ENCODE measurements around the gene RPP14.
"Not testable (repeated sequence)": the region's sequence is repeated elsewhere in the genome, so short reads cannot be mapped to it uniquely, and the experiment has no call there.

The RPP14 gene

GRCh38 chr3:58305882-58306711 lies at the start of gene RPP14, which contains the start of gene HTD2:
Gene RPP14, plus strand, starts transcription at chr3:58306245. Its CDS starts 4,085 bp downstream, at chr3:58310330.
Gene HTD2, plus strand, starts transcription at chr3:58306520. Its CDS starts 11,094 bp downstream, at chr3:58317614.
- TF ChIP-seq, protein P1, sequence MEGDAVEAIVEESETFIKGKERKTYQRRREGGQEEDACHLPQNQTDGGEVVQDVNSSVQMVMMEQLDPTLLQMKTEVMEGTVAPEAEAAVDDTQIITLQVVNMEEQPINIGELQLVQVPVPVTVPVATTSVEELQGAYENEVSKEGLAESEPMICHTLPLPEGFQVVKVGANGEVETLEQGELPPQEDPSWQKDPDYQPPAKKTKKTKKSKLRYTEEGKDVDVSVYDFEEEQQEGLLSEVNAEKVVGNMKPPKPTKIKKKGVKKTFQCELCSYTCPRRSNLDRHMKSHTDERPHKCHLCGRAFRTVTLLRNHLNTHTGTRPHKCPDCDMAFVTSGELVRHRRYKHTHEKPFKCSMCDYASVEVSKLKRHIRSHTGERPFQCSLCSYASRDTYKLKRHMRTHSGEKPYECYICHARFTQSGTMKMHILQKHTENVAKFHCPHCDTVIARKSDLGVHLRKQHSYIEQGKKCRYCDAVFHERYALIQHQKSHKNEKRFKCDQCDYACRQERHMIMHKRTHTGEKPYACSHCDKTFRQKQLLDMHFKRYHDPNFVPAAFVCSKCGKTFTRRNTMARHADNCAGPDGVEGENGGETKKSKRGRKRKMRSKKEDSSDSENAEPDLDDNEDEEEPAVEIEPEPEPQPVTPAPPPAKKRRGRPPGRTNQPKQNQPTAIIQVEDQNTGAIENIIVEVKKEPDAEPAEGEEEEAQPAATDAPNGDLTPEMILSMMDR (conservative IDR thresholded peaks at IDR 0.05) = peak; percentile 99
- H3K27ac ChIP-seq = peak within 1 kb of the TSS; percentile 97

DNA sequence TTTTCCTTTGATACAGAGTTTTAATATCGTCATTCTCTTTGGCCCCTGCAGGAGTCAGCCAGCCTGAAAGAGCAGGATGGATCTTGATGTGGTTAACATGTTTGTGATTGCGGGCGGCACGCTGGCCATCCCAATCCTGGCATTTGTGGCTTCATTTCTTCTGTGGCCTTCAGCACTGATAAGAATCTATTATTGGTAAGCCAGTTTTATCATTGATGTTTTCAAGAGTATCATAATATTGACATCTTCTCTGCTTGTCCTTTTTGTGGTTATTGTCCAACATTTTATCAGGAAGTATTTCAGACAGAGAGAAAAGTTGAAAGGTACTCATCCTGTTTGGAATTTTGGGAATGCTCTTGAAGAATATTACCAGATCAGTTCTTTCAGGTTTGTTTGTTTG lies 49.5 kb upstream of the RPP14 start:
- TF ChIP-seq, protein P1 (conservative IDR thresholded peaks at IDR 0.05) = no peak
- no peak overlapping the region for H3K27ac ChIP-seq

DNA sequence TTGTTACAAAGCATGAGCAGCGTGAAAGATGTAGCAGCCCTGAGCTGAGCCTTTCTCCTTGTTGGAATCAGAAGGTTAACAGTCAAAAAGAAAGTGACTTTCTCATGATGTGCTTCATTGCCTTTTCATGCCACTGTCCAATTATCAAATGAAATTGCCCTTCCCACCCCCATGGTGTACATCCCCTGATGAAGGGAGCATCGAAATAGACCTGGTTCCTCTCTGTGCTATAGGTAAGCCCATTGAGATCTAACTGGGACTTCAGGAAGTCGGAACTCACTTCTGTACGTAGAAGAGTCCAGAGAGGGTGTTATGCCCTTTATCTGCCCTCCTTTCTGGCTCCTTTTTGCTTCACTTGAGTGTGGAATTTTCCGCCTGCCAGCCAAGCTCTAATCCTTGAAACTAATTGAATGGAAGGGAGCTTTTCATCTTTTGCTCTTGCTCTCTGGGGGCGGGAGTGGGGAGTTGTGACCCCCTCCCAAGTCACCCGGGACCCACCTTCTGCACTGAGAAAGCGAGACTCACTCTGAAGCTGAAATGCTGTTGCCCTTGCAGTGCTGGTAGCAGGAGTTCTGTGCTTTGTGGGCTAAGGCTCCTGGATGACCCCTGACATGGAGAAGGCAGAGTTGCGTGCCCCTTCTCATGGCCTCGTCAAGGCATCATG lies 47.5 kb upstream of the RPP14 start:
- no peak overlapping the region for H3K27ac ChIP-seq
- TF ChIP-seq, protein P1 (conservative IDR thresholded peaks at IDR 0.05) = no peak

- no peak overlapping the region for H3K27ac ChIP-seq
- TF ChIP-seq, protein P1 (conservative IDR thresholded peaks at IDR 0.05) = no peak
These were observed 45.7 kb upstream of the RPP14 start for GRCh38 chr3:58260261-58260731.

- H3K27ac ChIP-seq = no peak overlapping the region
- TF ChIP-seq, protein P1 (conservative IDR thresholded peaks at IDR 0.05) = no peak
These were observed 45.3 kb upstream of the RPP14 start for GRCh38 chr3:58260733-58261132.

DNA sequence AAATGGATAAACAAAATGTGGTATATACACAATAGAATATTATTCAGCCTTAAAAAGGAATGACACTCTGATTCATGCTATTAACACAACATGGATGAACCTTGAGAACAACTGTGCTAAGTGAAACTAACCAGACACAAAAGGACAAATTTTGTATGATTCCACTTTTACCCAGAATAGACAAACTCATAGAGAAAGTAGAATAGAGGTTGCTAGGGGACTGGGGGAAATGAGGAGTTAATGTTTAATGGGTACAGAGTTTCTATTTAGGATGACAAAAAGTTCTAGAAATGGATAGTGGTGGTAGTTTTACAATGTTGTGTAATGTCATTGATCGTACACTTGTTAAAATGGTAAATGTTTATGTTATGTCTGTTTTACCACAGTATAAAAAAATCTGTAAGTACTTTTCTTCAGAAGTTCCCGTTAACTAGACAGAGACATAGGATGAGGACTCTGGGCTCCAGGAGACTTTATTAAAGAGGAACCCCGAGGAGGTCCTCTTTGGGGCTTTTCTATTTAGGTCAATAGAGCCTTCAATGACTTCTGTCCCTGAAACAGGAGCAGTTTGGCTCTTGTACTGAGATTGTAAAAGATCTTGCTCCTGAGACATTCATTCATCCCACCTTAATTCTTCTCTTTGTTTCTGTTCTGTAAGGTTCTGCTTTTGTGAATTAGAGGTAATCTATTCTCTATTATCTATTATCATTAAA lies 43.9 kb upstream of the RPP14 start:
- no peak overlapping the region for H3K27ac ChIP-seq
- TF ChIP-seq, protein P1 (conservative IDR thresholded peaks at IDR 0.05) = no peak

GRCh38 chr3:58266577-58266976 lies 39.5 kb upstream of the RPP14 start:
- TF ChIP-seq, protein P1 (conservative IDR thresholded peaks at IDR 0.05) = no peak
- H3K27ac ChIP-seq = no peak overlapping the region

DNA sequence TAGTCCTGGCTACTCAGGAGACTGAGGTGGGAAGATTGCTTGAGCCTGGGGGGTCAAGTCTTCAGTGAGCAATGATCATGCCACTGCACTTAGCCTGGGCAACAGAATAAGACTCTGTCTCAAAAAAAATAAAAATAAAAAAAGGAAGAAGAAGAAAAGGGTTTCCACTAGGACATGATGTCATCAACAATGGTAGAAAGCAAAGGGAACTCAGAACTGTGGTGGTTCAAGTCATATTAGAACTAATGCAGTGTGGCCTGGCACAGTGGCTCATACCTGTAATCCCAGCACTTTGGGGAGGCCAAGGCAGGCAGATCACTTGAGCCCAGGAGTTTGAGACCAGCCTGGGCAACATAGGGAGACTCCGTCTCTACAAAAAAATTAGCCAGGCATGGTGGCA lies 38.5 kb upstream of the RPP14 start:
- not testable (repeated sequence) for H3K27ac ChIP-seq

Data from VCaP (cell line).